HG03521 (cell line): ENCODE results near the gene DENND4A.

Experiments used
- ATAC-seq: cut with Tn5 transposase; IDR thresholded peaks from one replicate; pipeline ENCODE4 v1.9.1; 2021; ENCODE audit warnings: mild to moderate bottlenecking, moderate library complexity; ENCODE audit not compliant: unreplicated experiment

The DENND4A gene

DNA sequence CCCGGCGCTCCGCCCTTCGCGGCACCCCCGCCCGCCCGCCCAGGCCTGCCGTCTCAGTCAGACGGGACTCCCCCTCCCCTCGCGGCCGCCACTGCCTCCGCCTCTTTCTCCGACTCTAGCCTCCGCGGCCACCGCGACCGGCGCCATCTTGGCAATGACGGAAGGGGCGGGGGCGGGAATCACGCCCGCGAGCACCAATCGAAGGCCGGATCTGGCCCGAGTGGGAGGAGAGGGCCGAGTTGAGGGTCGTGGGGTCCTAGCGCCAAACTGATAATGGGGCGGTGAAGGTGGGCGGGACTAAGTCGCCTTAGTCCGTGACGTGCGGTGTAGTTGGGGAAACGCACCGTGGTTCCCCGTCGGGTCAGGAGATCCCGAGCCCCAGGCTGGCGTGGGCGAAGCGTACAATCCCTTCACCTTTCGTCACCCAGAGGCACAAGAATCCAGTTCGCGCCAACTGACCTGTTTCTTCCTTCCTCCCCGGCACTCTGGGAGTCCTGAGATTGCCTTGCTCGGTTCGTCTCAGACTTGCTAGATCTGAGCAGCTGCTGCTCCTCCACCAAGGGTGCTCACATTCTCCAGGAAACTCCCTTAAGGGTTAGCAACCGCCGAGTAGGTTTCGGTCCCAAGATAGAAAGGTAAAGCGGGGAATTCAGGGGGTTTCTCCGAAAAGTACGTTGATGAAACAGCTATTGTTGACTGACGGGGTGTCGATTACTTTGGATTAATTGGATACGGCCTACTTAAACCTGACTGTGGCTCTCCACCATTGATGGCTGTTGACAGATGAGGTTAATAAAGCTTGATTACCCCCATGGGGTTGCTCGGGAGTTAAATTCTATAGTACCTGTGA, at the start of gene DENND4A:
Gene DENND4A (minus strand): TSS at position 156 of the 850 bp plus-strand sequence. CDS start 35,843 bp downstream, outside the sequence.
- peak; percentile 74 for ATAC-seq

DNA sequence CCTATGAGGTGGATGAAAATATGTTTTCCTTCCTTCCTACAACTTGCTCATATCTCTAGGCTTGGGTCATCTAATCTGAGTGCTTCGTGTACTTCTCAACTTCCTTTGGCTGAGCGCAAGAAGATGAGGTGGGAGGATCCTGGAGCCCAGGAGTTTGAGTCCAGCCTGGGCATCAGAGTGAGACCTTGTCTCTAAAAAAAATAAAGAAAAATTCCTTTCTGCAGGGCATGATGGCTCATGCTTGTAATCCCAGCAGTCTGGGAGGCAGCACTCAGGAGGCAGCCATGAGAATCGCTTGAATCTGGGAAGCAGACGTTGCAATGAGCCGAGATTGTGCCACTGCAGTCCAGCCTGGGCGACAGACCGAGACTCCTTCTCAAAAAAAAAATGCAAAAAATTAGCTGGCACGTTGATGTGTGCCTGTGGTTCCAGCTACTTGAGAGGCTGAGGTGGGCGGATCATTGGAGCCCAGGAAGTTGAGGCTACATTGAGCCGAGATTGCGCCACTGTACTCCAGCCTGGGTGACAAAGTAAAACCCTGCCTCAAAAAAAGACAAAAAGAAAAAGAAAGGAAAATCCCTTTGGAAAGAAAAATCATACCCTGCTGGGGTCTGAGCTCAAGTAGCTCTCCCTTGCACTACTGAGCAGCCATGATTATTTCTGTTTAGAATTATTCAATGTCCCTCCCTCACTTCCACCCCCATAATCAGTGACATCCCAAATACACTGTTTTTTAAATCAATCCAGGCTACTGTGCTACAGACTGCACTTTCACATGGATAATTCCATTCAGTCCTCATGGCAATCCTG, 49.2 kb upstream of the DENND4A start:
- ATAC-seq = no peak

DNA sequence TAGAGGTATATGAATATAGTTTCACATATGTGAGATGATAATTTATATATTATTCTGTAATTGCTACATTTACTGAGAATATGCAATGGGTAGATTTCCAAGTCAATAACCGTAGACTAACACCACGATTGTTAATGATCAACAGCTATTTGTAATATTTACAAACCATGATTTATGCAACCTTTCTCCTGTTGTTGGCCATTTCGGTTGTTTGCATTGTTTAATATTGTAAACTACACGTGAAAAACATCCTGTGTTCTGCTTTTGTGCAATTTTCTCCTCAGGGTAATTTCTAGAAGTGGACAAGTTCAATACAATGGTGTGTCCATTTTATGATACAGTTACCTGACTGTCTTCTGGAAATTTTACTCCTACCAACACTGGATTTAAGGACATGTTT, 47.9 kb upstream of the DENND4A start:
- ATAC-seq = no peak

DNA sequence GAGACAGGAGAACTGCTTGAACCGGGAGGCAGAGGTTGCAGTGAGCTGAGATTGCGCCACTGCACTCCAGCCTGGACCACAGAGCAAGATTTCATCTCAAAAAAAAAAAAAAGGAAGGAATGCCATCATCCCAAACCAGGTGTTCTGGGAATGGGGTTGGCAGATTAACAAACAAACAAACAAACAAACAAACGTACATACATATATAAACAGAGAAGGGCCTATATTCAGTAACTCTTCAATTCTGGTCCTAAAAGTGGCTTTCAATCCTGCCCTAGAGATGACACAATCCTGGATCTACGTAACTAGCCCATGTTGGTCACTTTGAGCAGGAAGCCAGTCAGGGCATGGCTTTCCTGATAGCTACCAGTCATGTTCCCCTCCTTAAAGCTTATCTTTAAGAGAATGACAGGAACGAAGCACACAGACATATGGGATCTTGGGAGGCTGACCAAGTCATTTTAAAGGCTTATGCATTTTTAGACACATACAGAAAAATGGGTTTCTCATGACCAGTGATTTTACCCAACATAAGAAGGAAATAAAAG, 47.3 kb upstream of the DENND4A start:
- no peak for ATAC-seq

DNA sequence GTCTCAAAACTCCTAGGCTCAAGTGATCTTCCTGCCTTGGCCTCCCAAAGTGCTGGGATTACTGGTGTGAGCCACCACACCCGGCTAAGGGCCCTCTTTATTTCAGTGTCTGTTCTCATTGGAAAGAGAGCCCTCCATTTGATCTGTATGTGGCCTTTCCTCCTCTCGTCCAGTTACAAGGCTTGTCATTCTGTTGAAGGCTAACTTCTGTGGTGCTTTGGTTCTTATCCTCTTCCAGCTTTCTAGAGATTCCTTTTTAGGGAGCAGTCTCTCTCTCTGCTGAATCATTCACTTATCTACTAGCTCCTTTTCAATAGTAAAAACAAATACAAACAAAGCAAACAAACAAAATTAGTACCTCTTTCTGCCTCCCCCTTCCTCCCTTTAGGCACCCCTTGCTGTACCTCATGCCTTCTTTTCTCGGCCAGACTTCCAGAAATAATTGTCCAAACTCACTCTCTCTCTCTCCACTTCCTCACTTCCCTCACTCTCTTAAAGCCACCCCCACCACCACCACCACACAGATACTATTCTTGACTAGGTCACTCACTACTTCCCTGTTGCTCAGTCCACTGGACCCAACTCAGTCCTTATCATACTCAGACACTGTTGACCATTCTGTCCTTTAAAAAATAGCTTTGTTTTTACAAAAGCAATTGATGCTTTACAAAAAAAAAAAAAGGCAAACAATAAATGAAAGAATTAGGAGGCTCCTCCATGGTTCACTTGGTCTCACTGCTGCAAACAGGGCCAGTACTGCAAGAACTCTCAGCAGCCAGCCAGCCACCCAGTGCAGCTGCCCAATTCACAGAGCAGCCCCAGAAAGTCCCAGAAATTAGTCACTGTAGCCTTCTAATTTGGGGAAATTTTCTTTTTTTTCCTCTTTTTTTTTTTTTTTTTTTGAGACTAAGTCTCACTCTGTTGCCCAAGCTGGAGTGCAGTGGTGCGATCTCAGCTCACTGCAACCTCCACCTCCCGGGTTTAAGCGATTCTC, 45.5 kb upstream of the DENND4A start:
- no peak for ATAC-seq

DNA sequence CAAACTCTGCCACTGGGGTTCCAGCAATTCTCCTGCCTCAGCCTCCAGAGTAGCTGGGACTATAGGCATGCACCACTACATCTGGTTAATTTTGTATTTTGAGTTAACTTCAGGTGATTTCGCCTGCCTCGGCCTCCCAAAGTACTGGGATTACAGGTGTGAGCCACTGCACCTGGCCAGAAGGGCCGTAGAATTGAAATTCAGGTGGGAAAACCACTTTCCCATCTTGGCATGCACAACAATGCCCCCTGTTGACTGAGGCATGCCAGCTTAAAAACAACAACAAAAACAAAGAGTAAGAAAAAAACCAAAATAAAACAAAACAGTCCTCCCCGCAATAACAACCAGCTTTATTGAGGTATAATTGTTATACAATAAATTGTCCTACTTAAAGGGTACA, 44.6 kb upstream of the DENND4A start:
- no peak for ATAC-seq

DNA sequence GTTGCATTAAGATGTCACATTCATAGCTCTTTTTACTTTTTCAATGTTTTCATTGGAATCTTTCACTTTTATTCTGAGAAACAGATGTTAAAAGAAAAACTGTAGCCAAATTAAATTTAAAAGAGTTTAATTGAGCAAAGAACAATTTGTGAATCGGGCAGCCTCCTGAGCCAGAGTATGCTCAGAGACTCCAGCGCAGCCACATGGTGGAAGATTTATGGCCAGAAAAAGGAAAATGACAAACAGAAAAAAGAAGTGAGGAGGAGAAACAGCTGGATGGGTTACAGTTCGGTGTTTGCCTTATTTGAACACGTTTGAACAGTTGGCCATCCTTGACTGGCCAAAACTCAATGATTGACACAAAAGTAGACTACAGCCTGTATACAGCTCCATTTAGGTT, 43.4 kb upstream of the DENND4A start:
- ATAC-seq = no peak

DNA sequence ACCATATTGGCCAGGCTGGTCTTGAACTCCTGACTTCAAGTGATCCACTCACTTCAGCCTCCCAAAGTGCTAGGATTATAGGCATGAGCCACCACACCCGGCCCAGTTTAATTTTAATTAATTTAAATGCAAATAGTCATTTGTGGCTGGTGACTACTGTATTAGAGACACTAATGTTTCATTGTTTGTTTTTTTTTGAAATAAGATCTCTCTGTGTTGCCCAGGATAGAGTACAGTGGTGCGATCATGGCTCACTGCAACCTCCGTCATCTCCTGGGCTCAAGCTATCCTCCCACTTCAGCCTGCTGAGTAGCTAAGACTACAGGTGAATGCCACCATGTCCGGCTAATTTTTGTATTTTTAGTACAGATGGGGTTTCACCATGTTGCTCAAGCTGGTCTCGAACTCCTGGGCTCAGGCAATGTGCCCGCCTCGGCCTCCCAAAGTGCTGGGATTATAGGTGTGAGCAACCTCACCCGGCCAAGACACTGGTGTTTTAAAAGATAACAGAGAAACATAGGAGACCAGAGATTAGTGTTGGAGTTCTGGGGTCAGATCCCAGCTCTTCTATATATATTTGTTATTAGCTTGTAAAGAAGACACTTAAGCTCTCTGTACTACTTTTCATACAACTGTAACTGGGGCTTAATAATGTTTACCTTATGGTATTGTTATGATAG, 42.6 kb upstream of the DENND4A start:
- ATAC-seq = no peak

DNA sequence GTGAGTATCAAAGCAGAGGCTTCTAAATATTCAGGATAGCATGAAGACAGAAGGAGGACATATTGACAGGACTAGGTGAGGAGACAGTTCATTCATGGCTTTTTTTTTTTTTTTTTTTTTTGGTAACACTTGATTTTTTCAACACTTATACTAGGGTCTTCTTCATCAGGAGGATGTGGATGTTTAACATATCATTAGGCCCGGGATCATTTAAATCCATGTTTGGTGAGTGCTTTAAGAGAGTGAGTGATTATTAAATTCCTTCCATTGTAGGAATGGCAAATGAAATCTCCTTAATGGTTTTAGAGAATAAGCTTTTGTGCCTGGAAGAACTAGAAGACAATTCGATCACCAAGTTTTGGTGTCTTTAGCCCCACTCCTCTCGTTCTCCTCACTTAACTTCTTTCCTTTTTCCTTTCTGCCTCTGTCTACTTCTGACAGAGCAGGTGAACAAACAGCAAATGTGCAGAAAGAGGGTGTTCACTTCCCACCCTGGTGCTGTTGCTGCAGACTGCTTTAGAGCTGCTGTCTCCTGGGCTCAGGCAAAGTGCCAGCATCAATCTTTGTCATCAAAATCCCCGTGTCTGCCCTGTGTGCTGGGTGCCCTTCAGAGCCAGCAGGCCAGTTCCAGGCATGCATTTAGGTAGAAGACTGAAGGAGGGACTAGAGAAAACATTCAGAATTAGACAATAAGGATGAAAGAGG, 41.6 kb upstream of the DENND4A start:
- ATAC-seq = no peak

DNA sequence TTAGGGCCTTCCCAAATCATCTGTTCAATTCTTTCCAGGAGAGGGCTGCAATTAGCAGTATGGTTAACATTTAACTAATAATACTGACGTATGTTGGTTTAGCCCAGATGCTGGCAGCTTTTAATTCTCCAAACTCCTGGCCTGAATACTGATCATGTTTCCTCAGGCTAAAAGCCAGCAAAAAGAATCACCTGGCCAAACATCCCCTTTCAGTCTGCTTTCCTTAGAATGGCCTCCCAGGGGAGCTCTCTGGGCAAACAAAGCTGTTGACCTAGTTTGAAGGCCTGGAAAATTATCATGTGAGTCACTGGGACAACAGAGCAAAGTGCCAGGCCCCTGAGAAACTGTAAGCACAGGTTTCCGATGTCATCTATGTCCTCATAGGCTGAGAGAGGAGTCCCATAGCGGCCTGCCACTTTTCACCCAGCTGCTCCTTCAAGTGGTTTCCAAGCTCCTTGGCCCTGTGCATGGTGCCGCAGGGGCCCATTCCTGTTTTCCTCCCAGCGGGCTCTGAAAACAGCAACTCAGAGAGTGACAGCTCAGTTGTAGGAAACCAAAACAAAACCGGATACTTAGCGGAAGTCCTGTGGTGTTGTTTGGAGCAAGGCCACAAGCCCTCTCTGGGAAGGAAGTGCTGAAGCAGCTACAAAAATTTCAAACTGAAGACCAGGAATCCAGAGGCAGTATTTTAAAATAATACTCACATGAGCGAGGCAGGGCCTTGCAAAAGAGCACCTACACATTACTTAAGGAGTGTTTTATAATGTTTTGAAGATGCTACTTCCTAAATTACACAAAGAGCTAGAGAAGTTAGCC, 40.7 kb upstream of the DENND4A start:
- no peak for ATAC-seq

DNA sequence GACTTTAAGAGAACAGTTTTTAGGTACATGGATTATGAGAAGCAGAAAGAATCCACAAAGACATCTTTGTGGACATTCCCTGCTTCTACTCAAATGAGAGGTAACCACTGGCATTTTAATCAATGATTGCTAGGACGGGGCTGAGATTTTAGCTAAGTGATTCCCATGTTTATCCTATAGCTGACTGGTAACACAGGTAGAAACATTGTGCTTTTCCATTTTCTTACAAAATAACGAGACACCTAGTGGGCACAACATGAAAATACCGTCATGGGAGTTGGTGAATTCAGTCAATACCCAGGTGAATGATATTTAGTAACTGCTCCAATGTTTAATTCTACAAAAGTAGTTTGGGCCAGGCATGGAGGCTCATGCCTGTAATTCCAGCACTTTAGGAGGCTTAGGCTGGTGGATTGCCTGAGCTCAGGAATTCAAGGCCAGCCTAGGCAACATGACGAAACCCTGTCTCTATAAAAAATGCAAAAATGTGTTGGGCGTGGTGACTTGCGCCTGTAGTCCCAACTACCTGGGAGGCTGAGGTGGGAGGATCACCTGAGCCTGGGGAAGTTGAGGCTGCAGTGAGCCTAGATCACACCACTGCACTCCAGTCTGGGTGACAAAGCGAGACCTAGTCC, 37.2 kb upstream of the DENND4A start:
- no peak for ATAC-seq

DNA sequence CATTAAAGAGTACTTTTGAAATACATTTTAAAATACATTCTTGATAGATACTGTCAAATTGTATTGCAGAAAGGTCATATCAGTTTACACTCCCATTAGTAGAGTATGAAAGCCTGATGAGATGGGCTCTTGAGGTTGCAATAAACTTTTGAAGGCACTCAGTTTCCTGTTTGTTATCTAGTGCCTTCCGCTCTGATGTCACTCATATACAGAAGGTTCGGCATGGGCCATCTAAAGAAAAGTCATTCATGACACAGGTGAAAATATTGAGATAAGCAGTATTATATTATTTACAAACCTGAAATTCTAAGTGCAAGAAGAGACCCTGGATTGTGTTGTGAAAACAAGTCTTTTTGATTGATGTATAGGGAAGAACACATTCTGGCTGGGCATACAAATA, 36.5 kb upstream of the DENND4A start:
- no peak for ATAC-seq

DNA sequence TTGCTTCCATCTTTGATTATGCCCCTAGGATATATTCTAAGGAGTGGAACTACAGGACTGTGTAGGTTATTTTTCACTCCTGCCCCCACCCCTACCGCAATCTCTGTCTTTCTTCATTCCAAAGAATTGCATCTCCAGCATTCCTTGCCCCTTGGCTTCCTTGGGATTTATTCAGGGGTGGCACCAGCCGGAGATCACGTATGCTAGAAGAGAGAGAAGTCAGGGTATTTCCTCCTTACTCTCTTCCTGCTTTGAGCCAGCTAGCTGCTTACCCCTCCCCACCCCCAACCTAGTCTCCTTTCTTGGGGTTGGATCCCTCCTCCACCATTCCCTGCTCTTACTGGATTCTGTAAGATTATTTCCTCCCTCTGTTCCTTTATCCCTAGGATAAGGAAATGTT, 35.0 kb upstream of the DENND4A start:
- no peak for ATAC-seq

DNA sequence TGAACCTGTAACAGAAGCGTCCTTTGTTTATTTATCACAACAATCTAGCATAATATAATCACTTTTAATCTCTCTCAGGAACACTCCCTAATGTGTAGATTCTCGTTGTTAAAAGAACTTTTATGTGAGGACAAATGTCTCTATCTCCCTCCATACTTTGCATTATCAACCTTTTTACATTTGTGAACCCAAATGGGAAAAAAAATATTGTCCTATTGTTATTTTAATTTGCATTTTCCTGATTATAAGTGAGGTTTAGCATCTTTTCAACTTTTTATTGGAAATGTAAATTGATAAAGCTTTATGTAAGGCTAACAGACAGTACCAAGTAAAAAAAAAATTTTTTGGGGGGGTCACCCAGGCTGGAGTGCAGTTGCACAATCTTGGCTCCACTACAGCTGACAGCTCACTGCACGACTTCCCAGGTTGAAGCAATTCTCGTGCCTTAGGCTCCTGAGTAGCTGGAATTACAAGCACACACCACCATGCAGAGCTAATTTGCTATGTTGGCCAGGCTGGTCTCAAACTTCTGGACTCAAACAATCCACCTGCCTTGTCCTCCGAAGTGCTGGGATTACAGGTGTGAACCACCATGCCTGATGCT, 33.0 kb upstream of the DENND4A start:
- ATAC-seq = no peak

DNA sequence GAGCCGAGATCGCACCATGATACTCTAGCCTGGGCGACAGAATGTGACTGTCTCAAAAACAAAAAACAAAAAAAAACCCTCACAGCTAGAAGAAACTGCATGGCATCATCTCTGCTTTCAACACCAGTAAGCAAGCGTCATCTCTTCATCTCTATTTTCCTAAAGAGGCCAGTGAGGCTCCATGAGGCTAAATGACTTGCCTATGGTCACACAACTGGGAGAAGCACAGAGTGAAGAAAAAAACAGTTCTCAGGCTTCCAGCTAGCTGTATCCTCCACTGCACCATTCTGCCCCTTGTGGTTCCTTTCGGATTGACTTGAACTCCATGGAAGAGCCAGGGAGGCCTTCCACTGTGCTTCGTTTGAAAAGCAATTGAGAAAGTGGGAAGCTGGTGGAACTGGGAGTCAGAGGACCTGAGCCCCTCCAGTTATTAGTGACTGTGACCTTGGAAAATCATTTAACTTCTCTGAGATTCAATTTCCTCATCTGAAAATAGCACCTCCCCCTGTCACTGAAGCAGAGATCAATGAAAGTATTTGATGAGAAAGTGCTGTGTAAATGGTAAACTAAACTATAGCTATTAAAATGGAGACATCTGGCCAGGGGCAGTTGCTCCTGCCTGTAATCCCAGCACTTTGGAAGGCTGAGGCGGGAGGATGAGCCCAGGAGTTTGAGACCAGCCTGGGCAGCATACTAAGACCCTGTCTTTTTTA, 32.1 kb upstream of the DENND4A start:
- ATAC-seq = no peak

DNA sequence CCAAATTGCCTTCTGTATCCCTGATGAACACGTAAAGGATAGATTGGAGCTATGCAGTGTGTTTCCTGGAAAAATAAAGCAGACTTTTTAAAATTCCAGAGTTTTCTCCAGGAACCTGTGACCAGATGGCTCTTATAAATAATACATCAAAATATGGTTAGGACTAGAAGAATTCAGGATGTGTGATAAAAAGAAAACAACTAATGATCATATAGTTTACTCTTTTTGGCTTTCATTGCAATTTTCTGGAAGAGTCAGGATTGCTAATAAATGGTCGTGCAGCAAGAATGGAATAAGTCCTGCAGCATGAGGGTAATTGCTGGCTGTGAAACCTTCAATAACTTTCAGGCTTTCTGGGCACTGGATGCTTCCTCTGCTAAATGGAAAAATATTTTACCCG, 30.2 kb upstream of the DENND4A start:
- ATAC-seq = no peak

DNA sequence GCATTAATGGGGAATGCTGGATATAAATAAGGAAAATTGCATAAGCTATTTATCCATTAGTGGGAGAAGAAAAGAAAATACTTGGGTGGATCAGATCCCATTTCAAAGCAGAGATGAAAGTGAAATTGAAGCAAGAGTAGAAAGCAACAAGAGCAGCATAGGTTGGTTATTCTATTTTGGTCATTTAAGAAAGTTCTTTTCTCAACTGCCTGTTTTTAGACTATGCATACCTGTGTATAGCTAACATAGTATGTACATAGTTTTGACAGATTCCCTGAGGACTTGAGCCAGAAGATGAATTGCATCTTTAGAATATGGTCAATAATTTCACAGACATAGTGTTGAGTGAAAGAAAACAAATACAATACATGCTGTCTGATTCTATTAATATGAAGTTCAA, 29.0 kb upstream of the DENND4A start:
- no peak for ATAC-seq
